HepG2 (cell line): ENCODE data around the gene RPL27A. TPM values are rescaled to one million over a fixed set of nuclear protein-coding genes. Genes with fewer than 3 reads are reported as not detected.

ENCODE experiments used
- ARNTL ChIP-seq: sonication (generic); formaldehyde crosslinking; IDR thresholded peaks from 2 replicates; pipeline ENCODE4 v1.4.0; 2020; ENCODE audit warnings: mild to moderate bottlenecking, missing genetic modification reagents
- HDAC2 ChIP-seq: sonication (generic); formaldehyde crosslinking; IDR thresholded peaks from 2 replicates; pipeline ENCODE4 v1.4.0; 2020; ENCODE audit warnings: missing genetic modification reagents
- HNF4G ChIP-seq, 2 experiments: sonication (generic) in 1 of 2; formaldehyde crosslinking in 1 of 2; IDR thresholded peaks; 2 replicates each; pipeline versions ENCODE4 v1.4.0 to v1.6.1; 2011 to 2020; ENCODE audit warnings: borderline replicate concordance in 2 of 2, low read depth in 2 of 2, mild to moderate bottlenecking in 2 of 2, low read length in 1 of 2, missing genetic modification reagents in 1 of 2, moderate library complexity in 1 of 2
- JDP2 ChIP-seq: sonication (generic); formaldehyde crosslinking; IDR thresholded peaks from 2 replicates; pipeline ENCODE4 v1.8.1; 2022; ENCODE audit warnings: missing genetic modification reagents, borderline replicate concordance
- SATB2 ChIP-seq: sonication (generic); formaldehyde crosslinking; IDR thresholded peaks from 2 replicates; pipeline ENCODE4 v1.5.0; 2020; ENCODE audit warnings: missing genetic modification reagents
- SUZ12 ChIP-seq: fragments of 150-350 bp; IDR thresholded peaks from 2 replicates; pipeline ENCODE4 v1.6.1; 2014; ENCODE audit warnings: low read depth, low read length
- TSC22D2 ChIP-seq: sonication (generic); formaldehyde crosslinking; IDR thresholded peaks from 2 replicates; pipeline ENCODE4 v1.5.1; 2020; ENCODE audit warnings: missing genetic modification reagents, mild to moderate bottlenecking, borderline replicate concordance
- ZNF468 ChIP-seq: sonication (generic); formaldehyde crosslinking; IDR thresholded peaks from 2 replicates; pipeline ENCODE4 v1.8.0; 2022; ENCODE audit warnings: mild to moderate bottlenecking, moderate library complexity, missing genetic modification reagents
- ZNF766 ChIP-seq: sonication (generic); formaldehyde crosslinking; IDR thresholded peaks from 2 replicates; pipeline ENCODE4 v1.5.0; 2020; ENCODE audit warnings: missing genetic modification reagents, borderline replicate concordance
- ZNF768 ChIP-seq: sonication (generic); formaldehyde crosslinking; IDR thresholded peaks from 2 replicates; pipeline ENCODE4 v1.4.0; 2020; ENCODE audit warnings: missing genetic modification reagents
- polyA plus RNA-seq, 8 experiments: library from polyadenylated mRNA; depleted of rRNA in 3 of 8; stranded (reverse) in 7 of 8; unstranded in 1 of 8; fragments of >200 nt; fragmentation: Illumina TruSeq in 4 of 8; extraction: Trizol in 4 of 8; gene quantifications; 2 replicates each; pipeline versions ENCODE4 v1.2.1 to v1.2.3, GENCODE V29; 2011 to 2016; ENCODE audit warnings: low read depth in 4 of 8, missing spikeins in 1 of 8, mixed read lengths in 1 of 8; ENCODE audit not compliant: insufficient read depth in 1 of 8
- total RNA-seq, 5 experiments: library from RNA; depleted of rRNA; stranded (reverse); fragments of >200 nt; fragmentation: Illumina TruSeq; extraction: Trizol; gene quantifications; 2 replicates each; pipeline ENCODE4 v1.2.3, GENCODE V29; 2016; ENCODE audit warnings: low read depth in 1 of 5
- TF ChIP-seq, protein P1 (sequence below): sonication (generic); formaldehyde crosslinking; conservative IDR thresholded peaks from 2 replicates; pipeline ENCODE4 v1.4.0; 2020; ENCODE audit warnings: mild to moderate bottlenecking, missing genetic modification reagents, moderate library complexity

The RPL27A gene
- total and polyA plus RNA-seq, 2 of the 13 experiments (the other 11 are each of a cell fraction or from before 2014, with no cell fraction given) = 1,531 to 2,153 TPM

GRCh38 chr11:8698379-8698851 lies 15.8 kb downstream of the RPL27A start (continued):
- TF ChIP-seq, protein P1, sequence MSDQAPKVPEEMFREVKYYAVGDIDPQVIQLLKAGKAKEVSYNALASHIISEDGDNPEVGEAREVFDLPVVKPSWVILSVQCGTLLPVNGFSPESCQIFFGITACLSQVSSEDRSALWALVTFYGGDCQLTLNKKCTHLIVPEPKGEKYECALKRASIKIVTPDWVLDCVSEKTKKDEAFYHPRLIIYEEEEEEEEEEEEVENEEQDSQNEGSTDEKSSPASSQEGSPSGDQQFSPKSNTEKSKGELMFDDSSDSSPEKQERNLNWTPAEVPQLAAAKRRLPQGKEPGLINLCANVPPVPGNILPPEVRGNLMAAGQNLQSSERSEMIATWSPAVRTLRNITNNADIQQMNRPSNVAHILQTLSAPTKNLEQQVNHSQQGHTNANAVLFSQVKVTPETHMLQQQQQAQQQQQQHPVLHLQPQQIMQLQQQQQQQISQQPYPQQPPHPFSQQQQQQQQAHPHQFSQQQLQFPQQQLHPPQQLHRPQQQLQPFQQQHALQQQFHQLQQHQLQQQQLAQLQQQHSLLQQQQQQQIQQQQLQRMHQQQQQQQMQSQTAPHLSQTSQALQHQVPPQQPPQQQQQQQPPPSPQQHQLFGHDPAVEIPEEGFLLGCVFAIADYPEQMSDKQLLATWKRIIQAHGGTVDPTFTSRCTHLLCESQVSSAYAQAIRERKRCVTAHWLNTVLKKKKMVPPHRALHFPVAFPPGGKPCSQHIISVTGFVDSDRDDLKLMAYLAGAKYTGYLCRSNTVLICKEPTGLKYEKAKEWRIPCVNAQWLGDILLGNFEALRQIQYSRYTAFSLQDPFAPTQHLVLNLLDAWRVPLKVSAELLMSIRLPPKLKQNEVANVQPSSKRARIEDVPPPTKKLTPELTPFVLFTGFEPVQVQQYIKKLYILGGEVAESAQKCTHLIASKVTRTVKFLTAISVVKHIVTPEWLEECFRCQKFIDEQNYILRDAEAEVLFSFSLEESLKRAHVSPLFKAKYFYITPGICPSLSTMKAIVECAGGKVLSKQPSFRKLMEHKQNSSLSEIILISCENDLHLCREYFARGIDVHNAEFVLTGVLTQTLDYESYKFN (CRISPR knock-in tag) = peak; percentile 16; the same call in 1 of the 2 replicates
- no peak for TF ChIP-seq ZNF766 (CRISPR knock-in tag)
- TF ChIP-seq SUZ12 = no peak
- TF ChIP-seq ZNF468 (CRISPR knock-in tag) = no peak
- TF ChIP-seq HDAC2 = no peak
- no peak for TF ChIP-seq ARNTL (CRISPR knock-in tag)
- no peak for TF ChIP-seq ZNF768 (CRISPR knock-in tag)
- no peak for TF ChIP-seq TSC22D2 (CRISPR knock-in tag)
- TF ChIP-seq SATB2 (CRISPR knock-in tag) = no peak
- TF ChIP-seq HNF4G (IDR thresholded peaks at IDR 0.05; ENCODE audit: borderline replicate concordance, low read depth, low read length) = peak; percentile 51; the same call in 1 of the 2 replicates
- no peak for TF ChIP-seq HNF4G (CRISPR knock-in tag; IDR thresholded peaks at IDR 0.05; ENCODE audit: borderline replicate concordance, low read depth)
- no peak for TF ChIP-seq JDP2 (CRISPR knock-in tag)
